NCI-H1092 (cell line): Measurements from ENCODE around the gene TGM5.
"Not testable (repeated sequence)": the region's sequence is repeated elsewhere in the genome, so short reads cannot be mapped to it uniquely, and the experiment has no call there.

Source experiments
- DNase-seq: peaks from one replicate; lab custom pipeline; 2025; lab: John Stamatoyannopoulos, UW

TGM5 gene

GRCh38 chr15:43249236-43249635, 17.5 kb downstream of the TGM5 start:
- DNase-seq = no peak

GRCh38 chr15:43246261-43246774, 20.4 kb downstream of the TGM5 start:
- no peak for DNase-seq

GRCh38 chr15:43244092-43244491, 22.6 kb downstream of the TGM5 start:
- no peak for DNase-seq

GRCh38 chr15:43243020-43243645, 23.6 kb downstream of the TGM5 start:
- DNase-seq = no peak

- no peak for DNase-seq
These were observed 24.1 kb downstream of the TGM5 start for GRCh38 chr15:43242616-43243015.

GRCh38 chr15:43241100-43241499, 25.6 kb downstream of the TGM5 start:
- DNase-seq = no peak

GRCh38 chr15:43239732-43240491, 26.8 kb downstream of the TGM5 start:
- DNase-seq = no peak

- no peak for DNase-seq
These were observed 28.0 kb downstream of the TGM5 start for GRCh38 chr15:43238671-43239131.

DNA sequence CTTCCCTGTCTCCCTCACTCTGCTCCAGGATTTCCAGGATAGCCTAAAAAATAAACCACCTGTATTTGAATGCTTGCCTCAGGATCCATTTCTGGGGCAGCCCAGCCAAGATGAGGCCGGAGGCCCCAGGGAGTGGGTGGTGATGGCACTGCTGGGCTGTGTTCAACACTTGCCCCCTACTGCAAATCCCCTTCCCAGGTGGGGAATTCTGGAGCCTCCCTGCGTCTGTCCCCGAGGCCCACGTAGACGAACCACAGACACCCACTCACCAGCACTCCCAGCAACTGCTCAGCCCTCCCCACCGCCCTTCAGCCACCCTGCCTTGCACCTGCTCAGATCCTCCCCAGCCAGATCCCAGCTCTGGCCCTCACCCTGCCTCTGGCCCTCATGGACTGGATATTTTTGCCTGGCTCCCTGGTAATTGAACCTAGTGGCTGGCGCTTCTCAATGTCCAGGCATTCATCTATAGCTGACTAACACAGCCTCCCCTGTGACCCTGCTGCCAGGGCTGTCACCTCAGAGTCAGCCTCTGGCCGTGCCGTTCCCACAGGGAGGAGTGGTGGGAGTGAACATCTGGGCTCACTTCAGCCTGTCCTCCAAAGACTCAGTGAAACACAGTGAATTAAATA, 28.8 kb downstream of the TGM5 start:
- no peak for DNase-seq

DNA sequence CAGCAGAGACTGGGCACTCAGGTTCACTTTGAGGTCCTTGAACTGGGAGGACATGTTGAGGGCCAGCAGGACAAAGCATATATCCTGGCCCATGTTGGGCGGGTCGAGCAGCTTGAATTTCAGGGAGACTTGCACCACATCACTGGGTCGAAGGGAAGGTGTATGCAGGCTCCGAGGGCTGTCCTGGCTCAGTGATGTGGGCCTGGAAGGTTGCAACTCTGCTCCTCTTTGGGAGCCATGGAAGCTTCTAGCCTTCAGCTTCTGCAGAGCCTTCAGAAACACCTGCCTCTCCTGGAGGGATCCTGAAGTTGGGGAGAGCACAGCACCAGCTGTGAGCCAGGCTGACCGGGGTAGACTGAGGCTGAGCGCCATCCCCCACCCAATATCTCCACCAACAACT, 31.2 kb downstream of the TGM5 start:
- no peak for DNase-seq

DNA sequence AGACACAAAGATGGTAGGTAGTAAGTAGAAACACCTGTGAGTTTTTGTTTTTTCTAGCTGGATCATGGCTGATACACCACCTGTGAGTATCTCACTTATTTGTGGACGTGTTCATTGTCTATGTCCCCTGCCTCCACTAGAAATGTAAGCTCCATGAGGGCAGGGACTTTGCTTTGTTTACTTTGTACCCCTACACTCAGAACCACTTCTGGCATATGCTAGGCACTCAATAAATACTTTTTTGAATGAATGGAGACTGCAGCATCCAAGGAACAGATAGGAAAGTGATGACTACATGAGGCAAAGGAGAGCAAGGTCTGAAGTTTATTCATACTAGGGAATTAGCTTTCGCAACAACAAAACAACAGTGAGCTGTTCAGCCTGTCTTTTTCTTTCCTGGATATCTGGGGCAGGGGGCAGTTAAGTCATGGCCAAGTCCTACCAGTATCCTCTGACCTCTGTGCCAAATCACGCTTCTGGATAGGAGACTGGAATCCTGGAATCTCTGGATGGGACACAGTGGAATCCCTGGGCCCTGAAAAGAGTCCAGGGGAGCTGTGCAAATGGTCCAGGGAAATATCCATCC, 34.3 kb downstream of the TGM5 start:
- DNase-seq = no peak

DNA sequence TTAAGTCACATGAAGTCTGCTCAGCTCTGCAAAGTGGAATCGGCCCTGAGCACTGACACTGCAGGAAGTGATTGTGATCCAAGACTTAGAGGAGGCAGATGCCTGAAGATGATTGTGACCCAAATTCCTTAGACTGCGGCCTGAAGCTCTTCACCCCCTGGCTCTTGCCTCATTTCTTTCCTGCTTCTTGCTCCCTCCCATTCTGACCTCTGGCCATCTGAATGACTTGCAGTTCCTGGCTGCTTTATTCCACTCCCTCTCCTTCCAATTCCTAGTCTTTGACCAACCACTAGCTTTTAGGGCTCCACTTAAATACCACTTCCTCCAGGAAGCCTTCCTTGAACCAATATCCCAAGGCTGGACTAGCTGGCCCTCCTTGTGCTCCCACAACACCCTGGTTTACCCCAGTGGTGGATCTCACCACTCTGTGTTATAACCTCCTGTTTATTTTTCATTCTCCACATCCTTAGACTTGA, 36.0 kb downstream of the TGM5 start:
- no peak for DNase-seq

- DNase-seq = no peak
These were observed 36.8 kb downstream of the TGM5 start for GRCh38 chr15:43229977-43230376.

GRCh38 chr15:43226436-43227305, 40.1 kb downstream of the TGM5 start:
- DNase-seq = no peak

DNA sequence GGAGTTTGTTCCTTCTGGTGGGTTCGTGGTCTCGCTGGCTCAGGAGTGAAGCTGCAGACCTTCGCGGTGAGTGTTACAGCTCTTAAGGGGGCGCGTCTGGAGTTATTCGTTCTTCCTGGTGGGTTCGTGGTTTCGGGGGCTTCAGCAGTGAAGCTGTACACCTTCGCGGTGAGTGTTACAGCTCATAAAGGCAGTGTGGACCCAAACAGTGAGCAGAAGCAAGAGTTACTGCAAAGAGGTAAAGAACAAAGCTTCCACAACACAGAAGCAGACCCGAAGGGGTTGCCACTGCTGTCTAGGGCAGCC, 40.8 kb downstream of the TGM5 start:
- DNase-seq = not testable (repeated sequence)

GRCh38 chr15:43225201-43225949, 41.4 kb downstream of the TGM5 start:
- peak; percentile 20 for DNase-seq

GRCh38 chr15:43221422-43221821, 45.3 kb downstream of the TGM5 start:
- no peak for DNase-seq

GRCh38 chr15:43220991-43221403, 45.7 kb downstream of the TGM5 start, which contains the start of gene EPB42:
Gene EPB42, minus strand, starts transcription at chr15:43221018. Its CDS starts 193 bp downstream, at chr15:43220825.
- no peak for DNase-seq

DNA sequence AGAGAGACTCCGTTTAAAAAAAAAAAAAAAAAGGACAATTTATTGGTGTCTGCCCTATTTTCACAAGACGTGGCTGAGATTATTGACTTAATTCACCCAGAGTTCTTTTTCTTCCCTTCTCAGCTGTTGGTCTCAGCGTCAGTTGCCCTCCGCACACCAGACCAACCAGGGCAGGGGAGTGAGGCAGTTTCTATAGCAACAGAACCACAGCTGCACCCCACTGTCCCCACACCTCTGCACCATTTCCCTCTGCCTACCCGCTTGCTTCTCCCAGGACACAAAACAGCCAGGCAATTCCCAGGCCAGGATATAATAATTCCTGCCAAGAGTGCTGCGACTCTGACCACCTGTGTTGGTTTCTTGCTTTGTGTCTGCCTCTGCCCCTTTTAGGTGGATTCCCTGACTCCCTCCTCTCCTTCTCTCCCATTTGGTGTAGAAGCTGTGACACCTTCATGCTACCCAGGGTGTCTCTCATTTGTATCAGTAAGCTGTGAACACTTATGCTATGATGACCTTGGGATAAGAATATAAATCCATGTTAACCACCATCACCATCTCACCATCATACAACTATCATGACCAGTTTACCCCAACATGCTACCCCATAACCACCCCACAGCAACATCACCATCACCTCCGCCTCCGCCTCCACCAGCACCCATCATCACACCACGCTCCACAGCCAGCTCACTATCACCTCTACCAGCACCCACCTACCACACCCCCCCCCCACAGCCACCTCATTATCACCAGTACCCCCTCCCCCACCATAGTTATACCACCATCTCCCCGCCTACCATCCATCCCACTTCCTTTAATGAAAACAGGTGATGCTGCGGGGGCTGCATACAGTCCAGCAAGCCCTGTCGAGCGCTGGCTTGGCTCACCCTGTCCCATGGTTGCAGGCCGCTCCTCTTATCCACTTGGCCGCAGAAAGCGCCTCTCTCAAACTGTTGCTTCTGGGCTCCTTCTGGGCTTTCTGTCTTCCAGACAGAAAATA, 46.5 kb downstream of the TGM5 start:
- DNase-seq = no peak
